Suprapubic skin (tissue), 4 donors: ENCODE data around the gene USP10.

Experiments used
- CTCF ChIP-seq, 2 donors: fragments of 200-600 bp in 1 of 2; fragments of 450-650 bp in 1 of 2; sonication (generic) in 1 of 2; IDR thresholded peaks; one replicate each; pipeline ENCODE4 v1.5.1; 2016 to 2019; ENCODE audit warnings: antibody characterized with exemption in 2 of 2, mild to moderate bottlenecking in 1 of 2, moderate library complexity in 1 of 2
- POLR2A ChIP-seq, 2 donors: fragments of 450-650 bp; IDR thresholded peaks; one replicate each; pipeline ENCODE4 v1.6.1; 2017; ENCODE audit warnings: antibody characterized with exemption in 2 of 2, mild to moderate bottlenecking in 2 of 2, moderate library complexity in 2 of 2
- POLR2AphosphoS5 ChIP-seq, 3 donors: sonication (generic); formaldehyde crosslinking; IDR thresholded peaks; one replicate each; pipeline ENCODE4 v1.6.1; 2017; ENCODE audit warnings: antibody characterized with exemption in 3 of 3

- no peak for TF ChIP-seq CTCF (IDR thresholded peaks at IDR 0.05)
- TF ChIP-seq POLR2A (IDR thresholded peaks at IDR 0.05) = no peak
- TF ChIP-seq POLR2AphosphoS5 (IDR thresholded peaks at IDR 0.05) = no peak
Measured at GRCh38 chr16:84735849-84736586, 36.2 kb downstream of the USP10 start.
